Dermis blood vessel endothelial cell (primary cell): ENCODE measurements around the gene CCDC171. TPM values are rescaled to one million over a fixed set of nuclear protein-coding genes. Genes with fewer than 3 reads are reported as not detected.
"Not testable (repeated sequence)": the region's sequence is repeated elsewhere in the genome, so short reads cannot be mapped to it uniquely, and the experiment has no call there.

ENCODE experiments used
- DNase-seq: peaks from one replicate; pipeline ENCODE4 v3.0.0; 2010
- total RNA-seq: library from RNA; depleted of rRNA; stranded (reverse); fragments of >200 nt; gene quantifications from 2 replicates; pipeline ENCODE4 v1.2.3, GENCODE V29; 2014

CCDC171 gene
- 0.68 and 0.98 TPM in 2 replicates for total RNA-seq

GRCh38 chr9:15552636-15553527, at the start of gene CCDC171:
TSS of gene CCDC171 (plus strand) at chr9:15553043. CDS start at chr9:15564089, 11,046 bp downstream.
- peak; percentile 96 for DNase-seq

DNA sequence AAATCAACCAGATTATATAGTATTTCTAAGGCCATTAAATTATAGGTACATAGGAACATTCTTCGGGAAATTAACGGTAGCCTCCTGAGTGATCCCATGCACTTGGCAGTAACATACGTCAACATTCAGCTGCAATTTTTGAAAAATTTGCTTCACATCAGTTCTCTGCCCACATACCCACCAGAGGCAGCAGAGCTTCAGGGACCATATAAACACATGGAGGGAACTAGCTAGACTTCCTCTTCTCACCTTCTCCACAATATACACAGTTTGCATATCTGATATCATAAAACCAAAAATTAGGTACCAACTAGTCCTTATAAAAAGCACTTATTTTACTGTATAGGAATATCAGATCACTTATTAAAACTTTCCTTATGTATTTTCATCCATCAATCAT, 46.9 kb upstream of the CCDC171 start:
- no peak for DNase-seq

- peak; percentile 44 for DNase-seq
Measured at GRCh38 chr9:15509931-15510788, 42.7 kb upstream of the CCDC171 start.

DNA sequence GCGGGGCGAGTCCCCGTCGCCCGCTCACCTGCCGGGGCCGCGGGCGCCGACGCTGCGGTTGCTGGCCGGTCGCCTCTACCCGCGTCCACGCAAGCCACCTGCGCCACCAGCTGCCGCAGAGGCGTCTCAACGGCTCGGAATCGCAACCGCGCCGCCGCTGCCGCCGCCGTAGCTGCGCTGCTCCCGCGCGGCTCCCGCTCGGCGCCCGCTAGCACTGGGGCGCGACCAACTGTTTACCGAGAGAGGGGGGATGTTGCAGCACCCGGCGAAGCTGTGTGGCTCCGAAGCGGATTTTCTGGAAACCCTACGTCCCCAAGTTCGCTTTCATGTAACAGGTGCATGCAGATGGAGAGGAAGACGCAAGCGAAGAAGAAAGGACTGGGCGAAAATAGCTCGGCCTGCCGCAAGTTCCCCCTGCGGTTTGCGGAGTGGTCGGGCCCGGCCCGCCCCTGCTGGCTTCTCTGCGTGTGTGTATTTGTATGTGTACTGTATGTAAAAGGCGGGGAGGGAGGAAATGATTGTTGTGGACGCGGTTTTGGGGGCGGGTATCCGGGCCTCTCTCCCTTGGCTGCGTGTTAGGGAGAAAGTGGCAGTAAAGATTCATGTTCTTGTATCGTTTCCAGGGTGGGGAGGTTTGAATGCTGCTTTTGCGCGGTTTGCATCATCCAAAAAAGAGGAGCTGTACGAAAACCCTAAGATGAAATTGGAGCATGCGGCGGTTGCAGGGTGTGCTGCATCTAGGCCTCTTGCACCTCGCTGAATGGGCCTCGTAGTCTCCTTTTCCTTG, 41.9 kb upstream of the CCDC171 start, which contains the start of gene PSIP1:
Gene PSIP1, minus strand, starts transcription at position 182 of the 787 bp plus-strand sequence. CDS start 782 bp downstream, outside the sequence.
- DNase-seq, result peak; percentile 83

DNA sequence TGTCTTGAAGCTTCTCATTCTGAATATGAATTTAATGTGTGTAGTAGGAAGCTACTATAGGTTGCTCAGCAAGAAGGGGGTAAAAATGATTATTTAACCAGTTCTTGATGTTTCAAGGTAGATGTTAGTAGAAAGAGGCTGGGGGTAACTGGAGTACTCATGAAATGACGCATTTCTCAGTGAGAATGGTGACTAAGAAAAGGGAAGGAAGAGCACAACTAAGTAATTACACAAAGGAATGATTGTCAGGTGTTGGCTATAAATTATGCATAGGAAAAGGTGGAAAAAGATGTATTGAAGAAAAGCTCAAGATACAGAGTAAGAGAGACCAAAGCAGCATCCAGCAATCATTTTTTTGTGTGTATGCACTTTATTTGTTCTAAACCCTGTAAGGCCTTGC, 40.6 kb upstream of the CCDC171 start:
- peak; percentile 21 for DNase-seq

- no peak for DNase-seq
Measured at GRCh38 chr9:15512889-15513288, 40.0 kb upstream of the CCDC171 start.

GRCh38 chr9:15513335-15513734, 39.5 kb upstream of the CCDC171 start:
- no peak for DNase-seq

- no peak for DNase-seq
Measured at GRCh38 chr9:15519831-15520230, 33.0 kb upstream of the CCDC171 start.

DNA sequence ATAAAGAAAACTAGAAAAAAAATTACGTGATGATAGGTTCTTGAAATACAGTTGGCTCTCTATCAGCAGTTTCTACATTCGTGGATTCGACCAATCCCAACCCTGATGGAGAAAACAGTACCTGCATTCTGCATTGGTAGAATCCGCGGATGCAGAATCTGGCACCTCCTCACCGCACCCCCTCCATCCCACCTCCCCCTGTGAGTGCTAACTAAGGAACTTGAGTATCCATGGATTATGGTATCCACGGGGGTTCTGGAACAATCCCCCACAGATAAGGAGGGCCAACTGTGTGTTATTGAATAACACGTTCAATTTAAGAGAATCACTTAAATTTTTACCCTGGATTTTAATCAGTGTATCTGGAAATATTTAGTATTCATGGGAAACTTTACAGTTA, 31.6 kb upstream of the CCDC171 start:
- no peak for DNase-seq

GRCh38 chr9:15522130-15522755, 30.6 kb upstream of the CCDC171 start:
- no peak for DNase-seq

- DNase-seq, result peak; percentile 63
Measured at GRCh38 chr9:15524845-15525455, 27.9 kb upstream of the CCDC171 start.

- DNase-seq, result no peak
Measured at GRCh38 chr9:15525958-15526357, 26.9 kb upstream of the CCDC171 start.

- not testable (repeated sequence) for DNase-seq
Measured at GRCh38 chr9:15527035-15527434, 25.8 kb upstream of the CCDC171 start.

DNA sequence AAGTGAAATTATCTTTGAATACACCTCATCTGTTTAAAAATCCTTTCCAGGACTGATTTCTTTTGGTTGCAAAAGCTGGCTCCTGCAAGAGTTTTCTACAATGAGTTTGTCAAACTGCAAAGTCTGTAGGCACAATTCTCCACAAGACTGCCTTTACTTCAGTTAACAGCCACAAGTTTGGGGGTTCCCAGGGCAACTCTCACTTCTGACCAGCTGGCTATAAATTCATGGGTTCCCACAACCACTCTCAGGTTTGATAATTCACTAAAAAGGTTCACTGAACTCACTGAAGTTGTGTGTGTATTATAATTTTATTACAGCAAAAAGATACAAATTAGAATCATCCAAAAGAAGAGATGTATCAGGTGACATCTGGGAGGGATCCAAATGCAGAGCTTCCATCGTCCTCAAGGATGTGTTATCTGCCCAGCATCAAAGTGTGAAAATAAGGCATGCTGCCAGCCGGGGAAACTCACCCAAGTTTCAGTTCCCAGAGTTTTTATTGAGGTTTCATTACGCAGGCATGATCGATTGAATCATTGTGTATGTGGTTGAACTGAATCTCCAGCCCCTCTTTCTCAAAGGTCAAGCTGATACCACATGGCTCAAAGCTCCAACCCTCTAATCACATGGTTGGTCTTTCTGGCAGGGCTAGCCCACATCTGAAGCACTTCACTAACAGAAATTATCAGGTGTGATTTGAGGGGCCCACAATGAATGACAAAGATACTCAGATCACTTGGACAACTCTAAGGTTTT, 23.1 kb upstream of the CCDC171 start:
- no peak for DNase-seq

DNA sequence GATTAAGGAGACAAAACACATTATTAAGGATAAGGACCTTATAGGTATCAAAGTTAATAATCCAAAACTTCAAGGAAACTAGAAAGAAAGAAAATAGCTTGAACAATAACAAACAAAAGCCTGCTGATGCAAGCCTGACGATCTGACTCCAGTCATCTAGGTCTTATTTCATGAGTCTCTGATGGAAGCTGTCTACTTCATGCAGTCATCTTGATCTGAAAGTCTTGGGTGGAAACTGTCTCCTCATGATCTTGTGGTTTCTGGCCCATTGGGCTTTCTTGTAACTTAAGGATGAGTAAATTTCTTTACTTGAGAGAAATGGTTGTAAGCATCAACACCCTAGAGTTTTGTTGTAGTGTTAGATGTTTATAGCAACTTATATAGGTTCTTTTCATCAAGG, 21.5 kb upstream of the CCDC171 start:
- no peak for DNase-seq

- no peak for DNase-seq
Measured at GRCh38 chr9:15541872-15542271, 11.0 kb upstream of the CCDC171 start.

- DNase-seq, result no peak
Measured at GRCh38 chr9:15542624-15543023, 10.2 kb upstream of the CCDC171 start.

DNA sequence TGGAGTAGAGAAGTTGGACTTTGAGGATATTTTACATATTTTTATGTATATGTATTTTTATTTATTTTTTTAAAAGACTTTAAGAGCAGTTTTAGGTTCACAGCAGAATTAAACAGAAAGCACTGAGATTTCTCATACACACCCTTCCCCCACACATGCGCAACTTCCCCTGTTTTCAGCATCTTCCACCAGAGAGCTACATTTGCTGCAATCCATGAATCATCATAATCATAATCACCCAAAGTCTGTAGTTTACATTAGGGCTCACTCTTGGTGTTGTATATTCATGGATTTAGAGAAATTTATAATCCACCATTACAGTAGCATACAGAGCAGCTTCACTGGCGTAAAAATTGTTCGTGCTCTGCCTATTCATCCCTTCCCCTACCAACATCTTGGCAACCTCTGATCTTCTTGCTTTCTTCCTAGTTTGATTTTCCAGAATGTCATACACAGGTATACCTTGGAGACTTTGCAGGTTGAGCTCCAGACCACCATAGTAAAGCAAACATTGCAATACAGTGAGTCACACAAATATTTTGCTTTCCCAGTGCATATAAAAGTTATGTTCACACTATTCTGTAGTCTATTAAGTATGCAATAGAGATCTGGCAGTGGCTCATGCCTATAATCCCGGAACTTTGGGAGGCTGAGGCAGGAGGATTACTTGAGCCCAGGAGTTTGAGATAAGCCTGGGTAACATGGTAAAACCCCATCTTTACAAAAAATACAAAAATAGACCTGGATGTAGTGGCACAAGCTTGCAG, 9.6 kb upstream of the CCDC171 start:
- no peak for DNase-seq

- no peak for DNase-seq
Measured at GRCh38 chr9:15549611-15550010, 3.2 kb upstream of the CCDC171 start.

GRCh38 chr9:15553528-15553898, 670 bp downstream of the CCDC171 start:
- DNase-seq, result no peak
